ENCODE measurements around the gene SPON1.

- TF ChIP-seq POLR2A (IDR thresholded peaks at IDR 0.05) (no peak), CTCF (IDR thresholded peaks at IDR 0.05) (no peak)
These were observed 144.5 kb downstream of the SPON1 start for GRCh38 chr11:14107050-14107430.
